NCI-H524 treated with DMSO at 0.1 percent for 48 hours (cell line): ENCODE data around the gene AMOTL2.

Source experiments
- DNase-seq: peaks from one replicate; lab custom pipeline; 2025; lab: John Stamatoyannopoulos, UW

AMOTL2 gene

GRCh38 chr3:134353171-134353825 is 20.9 kb downstream of the AMOTL2 start:
- DNase-seq, result no peak

GRCh38 chr3:134352031-134352671 is 22.1 kb downstream of the AMOTL2 start:
- no peak for DNase-seq

GRCh38 chr3:134351427-134351826 is 22.8 kb downstream of the AMOTL2 start:
- DNase-seq, result no peak

DNA sequence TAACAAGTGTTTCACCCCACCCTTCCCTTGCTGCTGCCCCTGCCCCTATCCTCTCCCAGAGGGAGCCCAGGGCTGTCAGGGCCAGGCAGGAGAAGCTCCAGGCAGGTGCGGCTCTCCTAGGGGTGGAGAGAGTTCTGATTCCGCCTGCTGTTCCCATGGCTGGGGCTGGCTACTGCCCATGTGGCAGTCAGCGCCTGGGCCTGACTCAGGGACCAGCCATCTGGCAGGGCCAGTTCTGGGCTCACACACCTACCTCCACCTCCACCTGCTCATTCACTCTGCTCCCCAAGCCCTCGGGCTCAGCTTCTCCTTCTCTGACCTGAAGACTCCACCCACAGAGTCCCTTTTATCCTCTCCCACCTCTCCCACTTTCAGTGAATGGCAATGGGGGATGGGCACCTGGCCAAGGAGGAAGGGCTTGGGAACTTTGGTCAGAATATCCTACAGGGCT is 23.4 kb downstream of the AMOTL2 start:
- DNase-seq, result no peak

GRCh38 chr3:134350266-134350665 is 24.0 kb downstream of the AMOTL2 start:
- DNase-seq, result no peak

DNA sequence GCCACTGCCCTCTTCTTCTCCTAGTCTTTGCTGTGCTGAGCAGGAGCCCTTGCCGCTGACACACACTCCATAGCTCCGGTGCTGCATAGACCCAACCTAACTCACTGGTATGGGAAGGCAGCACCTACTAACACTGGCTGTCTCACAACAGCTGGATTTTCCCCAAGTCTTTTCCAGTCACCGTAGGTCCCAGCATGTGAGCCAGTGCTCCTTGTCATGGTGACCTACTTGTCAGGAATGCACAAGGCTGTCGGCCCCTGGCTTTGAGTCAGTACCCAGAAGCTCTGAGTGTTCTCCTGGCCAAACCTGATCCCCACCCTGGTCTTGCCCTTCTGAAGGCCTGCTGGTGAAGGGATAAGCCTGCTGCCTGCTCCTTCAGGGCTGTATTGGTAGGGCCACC is 25.7 kb downstream of the AMOTL2 start:
- no peak for DNase-seq

DNA sequence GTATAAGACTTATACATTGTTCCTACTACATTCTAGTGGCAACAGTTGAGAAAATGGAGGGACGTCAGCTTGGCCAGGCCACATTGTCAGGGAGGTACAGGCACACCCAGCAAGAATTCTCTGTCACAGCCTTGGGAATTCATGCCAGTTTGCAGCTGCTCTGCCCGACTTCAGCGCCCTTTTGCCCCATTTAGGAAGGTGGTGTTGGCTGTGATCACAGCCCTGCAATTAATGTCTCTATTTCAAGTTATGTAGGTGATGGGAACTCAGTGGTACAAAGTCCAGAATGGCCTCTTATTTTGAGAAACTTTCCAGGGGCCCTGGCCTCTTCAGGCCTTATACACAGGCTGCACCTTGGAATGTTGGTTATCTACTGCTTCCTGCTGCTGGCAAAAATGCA is 26.7 kb downstream of the AMOTL2 start:
- DNase-seq, result no peak

DNA sequence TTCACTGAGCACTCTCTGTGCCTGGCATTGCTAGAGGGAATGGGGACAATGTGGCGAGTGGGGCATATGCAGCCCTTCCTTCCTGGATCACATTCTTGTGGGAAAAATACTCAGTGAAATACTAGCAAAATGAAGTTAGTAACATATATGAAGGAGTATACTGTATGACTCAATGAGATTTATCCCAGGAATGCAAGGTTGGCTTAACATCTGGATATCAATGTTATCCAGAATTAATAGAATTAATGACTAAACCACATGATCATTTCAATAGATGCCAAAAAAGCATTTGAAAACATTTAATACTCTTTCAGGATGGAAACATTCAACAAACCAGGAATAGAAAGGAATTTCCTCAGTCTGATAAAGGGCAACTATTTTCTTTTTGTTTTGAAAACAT is 27.5 kb downstream of the AMOTL2 start:
- no peak for DNase-seq

- no peak for DNase-seq
Observed at GRCh38 chr3:134345202-134345601, 29.0 kb downstream of the AMOTL2 start.

DNA sequence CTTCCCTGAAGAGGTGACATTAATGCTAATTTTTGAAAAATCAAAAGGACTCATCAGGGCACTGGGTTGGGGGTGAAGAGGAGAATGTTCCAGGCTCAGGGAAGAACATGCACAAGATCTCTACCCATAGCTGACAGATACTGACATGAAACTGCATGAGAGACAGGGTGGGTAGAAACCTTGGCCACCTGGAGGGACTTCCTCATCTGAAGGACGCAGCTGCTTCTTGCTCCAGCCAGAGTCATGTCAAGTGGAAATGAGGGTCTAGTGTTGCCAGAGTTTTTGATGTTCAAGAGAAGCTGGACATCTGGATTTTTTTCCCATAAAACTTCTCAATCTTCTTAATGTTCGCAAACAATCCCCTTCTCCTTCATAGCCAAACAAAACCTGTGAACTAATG is 29.7 kb downstream of the AMOTL2 start:
- DNase-seq, result no peak

GRCh38 chr3:134342259-134342658 is 32.0 kb downstream of the AMOTL2 start:
- no peak for DNase-seq

DNA sequence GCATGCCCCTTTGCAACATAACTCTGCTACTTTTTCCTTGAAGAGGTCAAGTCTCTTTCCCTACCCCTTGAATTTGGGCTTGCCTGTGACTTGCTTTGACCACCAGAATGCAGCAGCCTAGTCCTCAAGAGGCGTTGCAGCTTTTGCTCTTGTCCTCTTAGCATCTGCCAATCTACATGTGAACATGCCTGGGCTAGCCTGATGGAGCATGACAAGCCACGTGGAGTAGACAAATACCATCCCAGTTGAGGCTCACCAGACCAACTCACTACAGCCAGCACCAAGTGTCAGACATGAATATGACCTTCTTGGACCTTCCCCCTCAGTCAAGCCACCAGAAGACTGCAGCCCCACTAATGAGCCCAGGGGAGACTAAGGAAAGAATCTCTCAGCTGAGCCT is 32.9 kb downstream of the AMOTL2 start:
- no peak for DNase-seq

DNA sequence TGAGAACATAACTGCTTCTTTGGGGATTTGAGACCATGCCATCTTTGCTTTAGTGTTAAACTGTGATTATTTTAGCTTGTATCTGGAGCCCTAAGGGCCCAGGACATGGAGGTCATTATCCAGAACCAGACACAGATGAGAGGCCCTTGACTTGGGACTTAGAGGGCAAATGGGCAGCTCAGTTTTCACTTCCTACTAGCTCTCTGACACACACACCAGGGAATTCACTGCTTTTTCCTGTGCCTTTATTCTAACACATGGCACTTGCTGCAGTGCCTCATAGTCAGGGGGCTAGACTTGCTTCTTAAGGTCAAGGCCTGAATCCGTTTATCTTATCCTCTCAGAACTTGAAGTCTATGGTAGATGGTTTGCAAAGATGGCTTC is 33.3 kb downstream of the AMOTL2 start:
- DNase-seq, result no peak

DNA sequence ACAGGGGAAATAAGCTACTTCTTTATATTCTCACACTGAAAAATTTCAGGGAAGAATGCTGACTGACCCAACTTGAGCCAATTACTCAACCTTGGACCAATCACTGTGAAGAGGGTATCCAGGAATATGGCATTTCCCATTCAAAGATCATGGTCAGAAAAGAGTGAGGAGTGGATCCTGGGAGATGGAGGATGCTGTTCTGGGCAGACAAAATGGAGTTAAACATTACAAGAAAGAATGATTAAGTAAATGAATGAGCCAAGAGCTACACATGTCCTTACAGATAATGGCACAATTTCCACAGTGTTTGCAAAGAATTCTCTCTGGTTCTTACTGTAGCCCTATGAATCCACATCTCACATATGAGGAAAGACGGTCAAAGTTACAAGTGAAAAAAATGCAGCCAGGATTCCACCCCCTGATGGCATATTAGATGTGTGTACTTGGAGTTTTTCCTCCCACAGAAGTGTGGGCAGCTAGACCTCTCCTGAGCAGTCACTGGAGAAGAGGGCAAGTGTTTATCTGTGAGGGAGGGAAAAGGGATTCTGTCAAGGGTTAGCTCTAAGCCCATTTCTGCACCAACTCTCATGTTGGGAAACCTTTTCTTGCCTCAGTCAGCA is 33.8 kb downstream of the AMOTL2 start:
- no peak for DNase-seq

DNA sequence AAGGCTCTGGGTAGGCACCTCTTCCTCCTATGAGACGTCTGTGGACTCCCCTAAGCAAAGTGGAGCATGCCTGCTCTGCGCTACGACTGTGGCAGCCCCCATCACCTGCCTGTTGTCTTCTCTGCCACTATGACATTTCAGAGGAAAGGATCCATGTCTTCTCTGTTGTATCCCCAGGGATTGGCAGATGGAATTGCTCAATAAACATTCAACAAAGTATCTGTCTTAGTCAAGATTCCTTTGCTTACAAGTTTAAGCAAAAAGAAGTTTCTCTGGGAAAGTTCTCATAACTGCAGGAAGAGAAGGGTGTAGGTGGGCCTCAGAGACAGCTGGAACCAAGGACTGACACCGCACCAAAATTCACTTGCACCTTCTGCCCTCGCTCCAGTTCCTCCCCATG is 34.3 kb downstream of the AMOTL2 start:
- DNase-seq, result no peak

- DNase-seq, result no peak
Observed at GRCh38 chr3:134339331-134339730, 34.9 kb downstream of the AMOTL2 start.

- no peak for DNase-seq
Observed at GRCh38 chr3:134338516-134339261, 35.6 kb downstream of the AMOTL2 start.

GRCh38 chr3:134338201-134338512 is 36.1 kb downstream of the AMOTL2 start:
- no peak for DNase-seq

GRCh38 chr3:134337511-134338200 is 36.6 kb downstream of the AMOTL2 start:
- DNase-seq, result no peak

- DNase-seq, result no peak
Observed at GRCh38 chr3:134337071-134337482, 37.2 kb downstream of the AMOTL2 start.

DNA sequence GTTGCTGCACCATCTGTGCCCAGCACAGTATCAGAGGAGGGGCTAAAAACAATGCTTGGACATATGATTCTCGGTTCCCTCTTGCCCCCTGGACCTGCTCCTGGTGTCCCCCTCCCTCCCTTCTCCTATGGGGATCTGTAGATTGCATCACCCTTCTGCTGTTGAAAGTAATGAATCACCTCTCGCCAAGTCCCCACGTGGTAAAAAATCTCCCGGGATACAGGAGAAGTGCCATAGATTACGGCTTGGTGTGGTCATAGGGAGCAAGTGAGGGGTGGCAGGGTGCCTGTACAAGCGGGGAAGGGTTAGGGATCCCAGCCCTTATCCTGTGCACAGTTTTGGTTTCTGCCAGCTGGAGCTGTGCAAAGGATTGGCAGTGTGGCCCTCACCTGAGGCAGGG is 37.7 kb downstream of the AMOTL2 start:
- DNase-seq, result no peak

DNA sequence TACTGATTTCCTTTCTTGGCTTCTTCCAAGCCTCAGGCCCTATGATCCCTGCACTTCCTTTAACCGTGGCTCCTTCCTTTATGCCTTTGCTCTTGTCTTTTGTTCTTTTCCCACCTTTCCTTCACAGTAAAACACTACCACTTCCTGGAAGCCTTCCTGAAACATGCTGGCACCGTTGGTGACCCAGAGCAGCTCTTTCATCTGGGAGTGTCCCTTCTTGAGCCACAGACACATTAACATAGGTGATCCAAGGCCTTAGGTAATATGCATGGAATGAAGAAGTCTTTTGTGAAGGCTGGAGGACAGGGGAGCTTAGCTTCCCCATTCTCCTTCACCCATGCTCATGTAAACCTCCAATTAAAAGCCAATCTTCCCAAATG is 39.4 kb downstream of the AMOTL2 start:
- no peak for DNase-seq
